HG02938 (cell line): Measurements from ENCODE around the gene ADGRL4.
"Not testable (repeated sequence)": the region's sequence is repeated elsewhere in the genome, so short reads cannot be mapped to it uniquely, and the experiment has no call there.

Source experiments
- ATAC-seq: cut with Tn5 transposase; IDR thresholded peaks from one replicate; pipeline ENCODE4 v1.9.1; 2021; ENCODE audit warnings: mild to moderate bottlenecking, moderate library complexity; ENCODE audit not compliant: unreplicated experiment

Gene ADGRL4

GRCh38 chr1:78919150-78919549 lies 87.4 kb downstream of the ADGRL4 start:
- no peak for ATAC-seq

- ATAC-seq = no peak
Observed at GRCh38 chr1:78918157-78918556, 88.4 kb downstream of the ADGRL4 start.

GRCh38 chr1:78916986-78917385 lies 89.5 kb downstream of the ADGRL4 start:
- no peak for ATAC-seq

GRCh38 chr1:78913950-78914349 lies 92.6 kb downstream of the ADGRL4 start:
- no peak for ATAC-seq

GRCh38 chr1:78911956-78912880 lies 94.3 kb downstream of the ADGRL4 start:
- no peak for ATAC-seq

- ATAC-seq = no peak
Observed at GRCh38 chr1:78902641-78903040, 103.9 kb downstream of the ADGRL4 start.

GRCh38 chr1:78894811-78895210 lies 111.7 kb downstream of the ADGRL4 start:
- ATAC-seq = no peak

GRCh38 chr1:78892260-78892840 lies 114.2 kb downstream of the ADGRL4 start:
- ATAC-seq = no peak

- ATAC-seq = no peak
Observed at GRCh38 chr1:78887458-78887857, 119.1 kb downstream of the ADGRL4 start.

GRCh38 chr1:78884685-78885452 lies 121.7 kb downstream of the ADGRL4 start:
- no peak for ATAC-seq

GRCh38 chr1:78880223-78880622 lies 126.3 kb downstream of the ADGRL4 start:
- ATAC-seq = no peak

- not testable (repeated sequence) for ATAC-seq
Observed at GRCh38 chr1:78875986-78876385, 130.5 kb downstream of the ADGRL4 start.

- not testable (repeated sequence) for ATAC-seq
Observed at GRCh38 chr1:78872801-78873200, 133.7 kb downstream of the ADGRL4 start.

- no peak for ATAC-seq
Observed at GRCh38 chr1:78871249-78871648, 135.3 kb downstream of the ADGRL4 start.

- no peak for ATAC-seq
Observed at GRCh38 chr1:78869136-78869535, 137.4 kb downstream of the ADGRL4 start.

GRCh38 chr1:78864175-78864574 lies 142.4 kb downstream of the ADGRL4 start:
- ATAC-seq = no peak

GRCh38 chr1:78856096-78856495 lies 150.4 kb downstream of the ADGRL4 start:
- no peak for ATAC-seq

GRCh38 chr1:78855258-78855657 lies 151.3 kb downstream of the ADGRL4 start:
- ATAC-seq = peak; percentile 99

GRCh38 chr1:78854556-78854955 lies 152.0 kb downstream of the ADGRL4 start:
- ATAC-seq = no peak

- no peak for ATAC-seq
Observed at GRCh38 chr1:78843546-78843945, 163.0 kb downstream of the ADGRL4 start.

- ATAC-seq = no peak
Observed at GRCh38 chr1:78843111-78843510, 163.4 kb downstream of the ADGRL4 start.
